B cell (primary cell): ENCODE results near the gene AMZ1. TPM values are rescaled to one million over a fixed set of nuclear protein-coding genes. Genes with fewer than 3 reads are reported as not detected.

Experiments used
- ATAC-seq: fragments of 200-7000 bp; cut with Tn5 transposase; one replicate; pipeline ENCODE4 v1.10.0; 2021; ENCODE audit warnings: low read depth, mild to moderate bottlenecking, moderate number of reproducible peaks, moderate library complexity
- CTCF ChIA-PET: fragments of 350-600 bp; sonication (Branson Sonifier 250); formaldehyde crosslinking; loops from one replicate; lab custom pipeline; 2021; ENCODE audit warnings: antibody characterized with exemption, inconsistent platforms; lab: Charles Lee
- POLR2A ChIA-PET: fragments of 350-600 bp; sonication (Branson Sonifier 250); formaldehyde crosslinking; loops from one replicate; lab custom pipeline; 2021; ENCODE audit warnings: antibody characterized with exemption; lab: Charles Lee
- DNase-seq: peaks from one replicate; pipeline ENCODE4 v3.0.0; 2013
- H2AFZ ChIP-seq: 2 replicates; pipeline ENCODE4 v1.6.1; 2012; ENCODE audit warnings: mild to moderate bottlenecking, low read depth, low read length; ENCODE audit not compliant: insufficient read depth, poor library complexity, severe bottlenecking
- H3K27ac ChIP-seq, 2 donors: 1 replicate in 1 of 2; 2 replicates in 1 of 2; pipeline ENCODE4 v1.5.1; 2012 to 2013; ENCODE audit warnings: low read length in 2 of 2, mild to moderate bottlenecking in 2 of 2, moderate library complexity in 1 of 2
- H3K27me3 ChIP-seq, 4 experiments: fragments of 200-600 bp in 1 of 4; sonication (generic) in 1 of 4; replicated peaks in 1 of 4; 1 replicate in 2 of 4; 2 replicates in 2 of 4; pipeline versions ENCODE4 v1.6.1 to v1.7.0; 2013 to 2016; ENCODE audit warnings: low read length in 3 of 4, mild to moderate bottlenecking in 2 of 4, mixed read lengths in 1 of 4, moderate library complexity in 1 of 4; ENCODE audit not compliant: insufficient read depth in 4 of 4, control insufficient read depth in 3 of 4; ENCODE audit errors: control extremely low read depth in 1 of 4
- H3K36me3 ChIP-seq, 2 experiments: replicated peaks in 1 of 2; 1 replicate in 1 of 2; 2 replicates in 1 of 2; pipeline versions ENCODE4 v1.6.1 to v1.7.1; 2013; ENCODE audit warnings: low read length in 1 of 2; ENCODE audit not compliant: insufficient read depth in 2 of 2, control insufficient read depth in 1 of 2; ENCODE audit errors: control extremely low read depth in 1 of 2, extremely low read depth in 1 of 2
- H3K4me1 ChIP-seq, 2 donors: fragments of 200-600 bp in 1 of 2; sonication (generic) in 1 of 2; 1 replicate in 1 of 2; 2 replicates in 1 of 2; pipeline versions ENCODE4 v1.5.1 to v1.6.1; 2013 to 2017; ENCODE audit warnings: low read length in 2 of 2; ENCODE audit not compliant: control insufficient read depth in 2 of 2, insufficient read depth in 2 of 2
- H3K4me2 ChIP-seq: replicated peaks from 2 replicates; pipeline ENCODE3; 2012; ENCODE audit warnings: mild to moderate bottlenecking, low read depth, low read length; ENCODE audit not compliant: poor library complexity, severe bottlenecking
- H3K4me3 ChIP-seq, 5 experiments: fragments of 200-600 bp in 1 of 5; sonication (generic) in 1 of 5; 1 replicate in 3 of 5; 2 replicates in 2 of 5; pipeline versions ENCODE4 v1.5.1 to v1.7.0; 2011 to 2016; ENCODE audit warnings: low read length in 4 of 5, mild to moderate bottlenecking in 4 of 5, low read depth in 2 of 5, control low read depth in 1 of 5, moderate library complexity in 1 of 5; ENCODE audit not compliant: insufficient read depth in 1 of 5; ENCODE audit errors: control extremely low read depth in 1 of 5, extremely low read depth in 1 of 5
- H3K79me2 ChIP-seq: fragments of 200-600 bp; sonication (generic); one replicate; pipeline ENCODE4 v1.6.0; 2016; ENCODE audit warnings: low read length; ENCODE audit not compliant: control insufficient read depth, insufficient read depth
- H3K9ac ChIP-seq: fragments of 200-600 bp; sonication (generic); 2 replicates; pipeline ENCODE4 v1.6.1; 2017; ENCODE audit warnings: mild to moderate bottlenecking, low read length, moderate library complexity
- H3K9me3 ChIP-seq, 3 donors: one replicate each; pipeline versions ENCODE4 v1.6.1 to v1.7.1; 2013; ENCODE audit warnings: low read length in 2 of 3; ENCODE audit not compliant: control insufficient read depth in 2 of 3, insufficient read depth in 1 of 3; ENCODE audit errors: control extremely low read depth in 1 of 3
- H4K20me1 ChIP-seq: 2 replicates; pipeline ENCODE4 v1.6.0; 2012; ENCODE audit warnings: mild to moderate bottlenecking, low read length; ENCODE audit not compliant: insufficient read depth, control insufficient read depth, poor library complexity, severe bottlenecking
- H3K27ac Mint-ChIP-seq: one replicate; pipeline ENCODE4 v1.8.0; 2021; ENCODE audit warnings: mixed read lengths
- H3K27me3 Mint-ChIP-seq: one replicate; pipeline ENCODE4 v1.8.0; 2021; ENCODE audit warnings: mixed read lengths
- H3K4me1 Mint-ChIP-seq: one replicate; pipeline ENCODE4 v1.8.0; 2021; ENCODE audit warnings: mixed read lengths
- H3K4me3 Mint-ChIP-seq: one replicate; pipeline ENCODE4 v1.8.0; 2021; ENCODE audit warnings: mixed read lengths
- H3K9me3 Mint-ChIP-seq: one replicate; pipeline ENCODE4 v1.8.0; 2022; ENCODE audit warnings: mixed read lengths; ENCODE audit not compliant: insufficient read depth
- CTCF ChIP-seq: fragments of 200-600 bp; IDR thresholded peaks from one replicate; pipeline ENCODE4 v1.8.0; 2022; ENCODE audit warnings: antibody characterized with exemption, mild to moderate bottlenecking
- EZH2 ChIP-seq: IDR thresholded peaks from 2 replicates; pipeline ENCODE4 v1.6.1; 2012; ENCODE audit warnings: borderline replicate concordance, low read depth, mild to moderate bottlenecking, moderate library complexity, low read length; ENCODE audit not compliant: insufficient read depth, poor library complexity, severe bottlenecking
- WGBS: methylation state at CpG from one replicate; pipeline ENCODE4 v1.1.5; 2013; ENCODE audit warnings: missing lambda C conversion rate; ENCODE audit not compliant: insufficient coverage; 5-methylcytosine and 5-hydroxymethylcytosine counted together
- intact Hi-C: fragments of 100-400 bp; cut with micrococcal nuclease; formaldehyde crosslinking; loops from one replicate; pipeline ENCODE4 v1.10.0; 2022
- polyA plus RNA-seq: library from polyadenylated mRNA; depleted of rRNA; stranded (reverse); fragments of >200 nt; gene quantifications from 2 replicates; pipeline ENCODE4 v1.2.3, GENCODE V29; 2012
- total RNA-seq, 2 donors: library from RNA; stranded (reverse); fragments of 120-200 nt in 1 of 2; gene quantifications; 1 replicate in 1 of 2; 2 replicates in 1 of 2; pipeline versions ENCODE4 v1.2.3 to v1.2.4, GENCODE V29; 2013 to 2022

The AMZ1 gene
- total and polyA plus RNA-seq, 2 donors (not counting 1 experiment from before 2014, with no cell fraction given): 0.73 to 13.2 TPM

- Mint-ChIP-seq H3K27ac (peak overlapping the region; percentile 92), H3K4me1 (peaks cover 63% of the 10 kb centered on the region), H3K9me3 (no peaks in the 10 kb centered on the region), H3K4me3 (peak overlapping the region; percentile 71), H3K27me3 (no peaks in the 10 kb centered on the region)
- ATAC-seq (peak; percentile 59), DNase-seq (peak; percentile 81)
- intact Hi-C loops: loop anchor here (1.0 to 2.0 kb wide), 2 partner anchors 9 to 69 kb away; no protein-coding TSS in a partner anchor
- ChIA-PET CTCF (interaction anchor here (0.7 to 1.8 kb wide), 5 partner anchors 29 to 508 kb away, joined by 3 to 5 read pairs (median 3); no protein-coding TSS in a partner anchor), POLR2A (interaction anchor here (1.3 kb wide), 1 partner anchor 10 kb away, joined by 8 read pairs; the partner anchor contains the start of gene TTYH3)
- Histone ChIP-seq H3K79me2 (peaks cover 87% of the 10 kb centered on the region), H3K4me3 (peak overlapping the region in 4 of 5 experiments; percentile 7 to 36 (median 16)), H3K4me2 (peak overlapping the region; percentile 80), H3K36me3 (no peaks in the 10 kb centered on the region), H3K9me3 (no peaks in the 10 kb centered on the region), H3K9ac (peak overlapping the region; percentile 50), H3K4me1 (peaks cover 59 to 87% of the 10 kb centered on the region in 2 donors), H3K27me3 (no peaks in the 10 kb centered on the region), H3K27ac (peak overlapping the region; percentile 63 to 69), H4K20me1 (peaks cover 14% of the 10 kb centered on the region), H2AFZ (peak overlapping the region; percentile 46)
- TF ChIP-seq EZH2: no peak
- TF ChIP-seq CTCF: no peak
- 24% methylated on average over 35 of the region's 39 CpGs for WGBS
Measured at GRCh38 chr7:2641406-2642393, 46.3 kb upstream of the AMZ1 start.
